Left renal cortex interstitium (tissue), 4 donors: ENCODE results near the gene BET1L. TPM values are rescaled to one million over a fixed set of nuclear protein-coding genes. Genes with fewer than 3 reads are reported as not detected.
"Not testable (repeated sequence)": the region's sequence is repeated elsewhere in the genome, so short reads cannot be mapped to it uniquely, and the experiment has no call there.

Experiments
- DNase-seq, 4 donors: peaks; one replicate each; pipeline ENCODE4 v3.0.0-alpha.2; 2013; ENCODE audit warnings: low read depth in 4 of 4, low spot score in 2 of 4, missing footprints in 1 of 4
- polyA plus RNA-seq, 4 donors: library from polyadenylated mRNA; unstranded; fragments of 120-200 nt; gene quantifications; one replicate each; pipeline ENCODE4 v1.2.1, GENCODE V29; 2013; ENCODE audit not compliant: insufficient read length in 4 of 4

The BET1L gene
- polyA plus RNA-seq, 4 donors: 43.8 to 46.2 (median 45.7) TPM

- no peak for DNase-seq
Measured at GRCh38 chr11:232783-233565, 25.8 kb upstream of the BET1L start.

DNA sequence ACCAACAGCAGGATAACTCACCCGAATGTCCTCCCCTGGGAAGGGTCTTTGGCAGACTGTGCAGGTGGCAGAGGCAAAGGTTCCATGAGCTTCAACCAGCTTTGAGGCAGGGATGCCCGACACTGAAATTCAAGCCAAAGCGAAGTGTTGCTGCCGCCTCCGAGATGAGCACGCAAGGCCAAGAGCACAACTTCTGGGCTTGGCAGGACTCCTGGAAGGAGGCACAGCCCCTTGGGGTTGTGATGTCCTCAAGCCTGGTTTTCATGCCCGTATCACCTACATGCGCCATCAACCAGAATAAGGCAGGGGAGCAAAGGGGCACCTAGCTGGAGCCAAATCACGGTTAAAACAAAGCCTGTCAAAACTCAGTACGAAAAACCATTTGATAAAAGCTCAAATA, 23.2 kb upstream of the BET1L start:
- no peak for DNase-seq

DNA sequence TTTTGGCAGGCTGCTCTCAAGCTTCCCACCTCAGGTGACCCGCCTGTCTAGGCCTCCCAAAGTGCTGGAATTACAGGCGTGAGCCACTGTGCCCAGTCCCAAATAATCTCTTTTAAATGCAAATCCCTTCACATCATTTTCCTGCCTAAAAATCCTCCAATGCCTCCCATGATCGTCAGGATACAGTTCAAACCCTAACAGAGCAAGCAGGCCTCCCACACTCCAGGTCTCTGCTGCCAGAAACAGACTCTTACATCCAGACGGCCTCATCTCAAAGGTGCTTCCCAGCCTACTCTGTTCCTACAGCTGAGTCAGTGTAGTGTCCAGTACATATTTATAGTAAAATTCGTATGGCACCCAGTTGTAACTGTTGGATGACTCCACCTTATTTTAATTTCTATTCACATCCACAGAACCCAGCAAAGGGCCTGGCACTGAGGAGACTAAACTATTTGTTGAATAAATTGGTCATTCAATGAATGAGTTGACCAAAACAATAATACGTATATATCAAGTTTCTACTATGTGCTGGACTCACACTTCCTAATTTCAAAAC, 20.7 kb upstream of the BET1L start:
- no peak for DNase-seq

- no peak for DNase-seq
Measured at GRCh38 chr11:225734-226453, 18.7 kb upstream of the BET1L start.

GRCh38 chr11:224424-224823, 17.2 kb upstream of the BET1L start:
- no peak for DNase-seq

GRCh38 chr11:223884-224283, 16.7 kb upstream of the BET1L start:
- DNase-seq: no peak

DNA sequence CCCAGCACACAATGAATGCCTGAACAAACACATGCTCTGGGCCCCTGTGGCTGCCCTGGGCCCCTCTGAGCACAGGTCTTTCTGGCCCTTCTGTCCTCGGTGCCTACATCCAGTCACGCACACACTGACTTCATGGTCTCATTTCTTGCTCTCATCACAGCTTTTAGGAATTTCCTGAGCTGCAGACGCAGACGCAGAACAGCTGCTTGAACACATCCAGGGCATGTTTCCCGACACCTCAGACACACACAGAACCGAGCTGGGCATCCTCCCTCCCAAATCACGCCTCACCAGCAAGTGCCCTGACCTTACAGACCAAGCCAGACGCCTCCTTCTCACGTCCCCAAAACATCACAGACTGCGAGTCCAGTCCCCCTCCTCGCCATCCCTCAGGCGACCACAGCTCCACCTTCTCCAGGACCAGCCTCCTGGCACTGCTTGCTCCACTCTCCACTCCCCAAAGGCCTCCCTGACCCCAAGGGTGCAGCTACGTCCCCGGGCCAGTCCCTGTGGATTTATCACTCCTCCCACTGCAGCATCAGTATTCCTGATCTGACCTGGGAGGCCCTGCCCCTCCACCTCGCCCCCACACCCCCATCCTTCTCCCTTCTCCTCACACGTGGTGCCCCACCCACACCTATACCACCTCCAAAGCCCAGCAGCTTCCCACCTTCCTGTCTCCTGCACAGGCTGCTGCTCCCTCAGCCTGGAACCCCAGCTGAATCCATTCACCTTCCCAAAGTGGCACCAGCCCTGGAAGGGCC, 16.0 kb upstream of the BET1L start:
- DNase-seq: no peak

DNA sequence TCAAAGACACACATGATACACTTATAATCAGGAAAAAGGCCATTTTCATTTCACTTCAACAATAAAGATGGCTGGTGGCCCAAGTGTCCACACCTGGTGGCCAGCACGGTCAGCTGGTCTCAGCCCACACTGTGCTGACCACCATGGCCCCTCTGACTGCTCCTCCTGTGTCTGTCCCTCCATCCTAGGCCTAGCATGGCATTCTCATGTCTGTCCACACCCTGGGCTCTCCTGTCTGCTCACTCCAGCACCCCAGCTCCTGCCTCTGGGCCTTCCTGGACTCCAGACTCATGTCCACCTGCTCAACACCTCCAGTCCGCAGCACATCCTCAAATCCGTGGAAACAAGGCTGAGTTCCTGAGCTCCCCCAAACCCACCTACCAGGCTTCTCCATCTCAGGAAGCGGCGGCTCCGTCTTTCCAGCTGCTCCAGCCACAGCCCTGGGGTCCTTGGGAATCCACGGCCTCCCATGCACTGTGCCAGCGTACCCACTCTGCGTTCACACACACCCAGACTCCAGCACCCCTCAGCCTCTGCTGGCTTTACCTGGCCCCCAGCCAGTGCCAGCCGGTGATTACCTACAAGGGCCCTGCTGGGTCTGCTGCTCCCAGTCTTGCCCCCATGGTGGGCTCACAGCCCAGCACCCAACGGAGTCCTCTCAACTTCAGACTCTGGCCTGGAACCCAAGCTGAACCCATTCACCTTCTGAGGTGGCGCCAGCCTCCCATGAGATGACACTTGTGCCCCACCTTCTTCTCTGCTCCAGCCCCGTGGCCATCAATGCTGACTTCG, 15.0 kb upstream of the BET1L start:
- DNase-seq: no peak

DNA sequence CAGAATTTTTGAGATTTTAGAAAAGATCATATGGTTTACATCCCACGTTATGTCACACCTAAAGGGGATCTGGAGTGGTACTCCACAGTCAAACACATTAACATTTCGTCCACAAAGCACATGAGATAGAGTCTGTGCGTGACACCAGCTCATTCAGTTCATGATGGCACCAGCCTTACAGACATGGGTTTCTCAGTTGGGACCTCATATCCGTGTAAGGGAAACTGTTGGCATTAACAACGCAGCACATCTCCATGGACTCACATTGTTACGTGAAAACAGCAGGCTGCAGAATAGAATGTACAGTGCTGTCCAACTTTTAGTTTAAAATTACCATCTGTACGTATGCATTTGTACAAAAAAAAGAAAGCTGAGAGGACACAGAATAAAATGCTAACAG, 14.3 kb upstream of the BET1L start:
- DNase-seq: no peak

GRCh38 chr11:220641-221215, 13.5 kb upstream of the BET1L start:
- not testable (repeated sequence) for DNase-seq

GRCh38 chr11:218815-219593, 11.8 kb upstream of the BET1L start:
- DNase-seq: no peak

GRCh38 chr11:217704-218103, 10.5 kb upstream of the BET1L start:
- no peak for DNase-seq

- no peak for DNase-seq
Measured at GRCh38 chr11:216081-216974, 9.1 kb upstream of the BET1L start.

DNA sequence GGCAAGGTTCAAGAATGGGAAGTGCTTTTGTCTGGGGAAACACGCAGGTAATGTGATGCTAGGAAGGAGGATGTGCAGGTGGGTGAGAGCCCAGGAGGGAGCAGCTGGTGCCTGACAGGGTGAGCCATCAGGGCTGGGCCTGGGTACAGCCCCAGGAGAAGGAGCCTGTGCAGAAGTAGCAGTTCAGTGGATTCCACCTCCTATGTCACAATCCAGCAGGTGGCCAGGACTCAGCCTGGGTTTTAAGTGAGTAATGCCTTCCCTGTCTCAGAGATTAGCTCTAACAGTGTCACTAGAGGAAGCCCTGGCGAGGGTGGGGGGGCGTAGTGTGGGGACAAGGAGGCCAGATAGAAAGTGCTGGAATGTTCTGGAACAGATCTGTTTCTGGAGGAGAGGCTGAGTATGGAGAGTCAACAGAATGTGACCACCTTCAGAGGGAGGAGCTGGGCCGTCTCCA, 8.4 kb upstream of the BET1L start:
- no peak for DNase-seq

GRCh38 chr11:214083-214482, 6.9 kb upstream of the BET1L start:
- DNase-seq: no peak

- no peak for DNase-seq
Measured at GRCh38 chr11:213111-213510, 5.9 kb upstream of the BET1L start.

DNA sequence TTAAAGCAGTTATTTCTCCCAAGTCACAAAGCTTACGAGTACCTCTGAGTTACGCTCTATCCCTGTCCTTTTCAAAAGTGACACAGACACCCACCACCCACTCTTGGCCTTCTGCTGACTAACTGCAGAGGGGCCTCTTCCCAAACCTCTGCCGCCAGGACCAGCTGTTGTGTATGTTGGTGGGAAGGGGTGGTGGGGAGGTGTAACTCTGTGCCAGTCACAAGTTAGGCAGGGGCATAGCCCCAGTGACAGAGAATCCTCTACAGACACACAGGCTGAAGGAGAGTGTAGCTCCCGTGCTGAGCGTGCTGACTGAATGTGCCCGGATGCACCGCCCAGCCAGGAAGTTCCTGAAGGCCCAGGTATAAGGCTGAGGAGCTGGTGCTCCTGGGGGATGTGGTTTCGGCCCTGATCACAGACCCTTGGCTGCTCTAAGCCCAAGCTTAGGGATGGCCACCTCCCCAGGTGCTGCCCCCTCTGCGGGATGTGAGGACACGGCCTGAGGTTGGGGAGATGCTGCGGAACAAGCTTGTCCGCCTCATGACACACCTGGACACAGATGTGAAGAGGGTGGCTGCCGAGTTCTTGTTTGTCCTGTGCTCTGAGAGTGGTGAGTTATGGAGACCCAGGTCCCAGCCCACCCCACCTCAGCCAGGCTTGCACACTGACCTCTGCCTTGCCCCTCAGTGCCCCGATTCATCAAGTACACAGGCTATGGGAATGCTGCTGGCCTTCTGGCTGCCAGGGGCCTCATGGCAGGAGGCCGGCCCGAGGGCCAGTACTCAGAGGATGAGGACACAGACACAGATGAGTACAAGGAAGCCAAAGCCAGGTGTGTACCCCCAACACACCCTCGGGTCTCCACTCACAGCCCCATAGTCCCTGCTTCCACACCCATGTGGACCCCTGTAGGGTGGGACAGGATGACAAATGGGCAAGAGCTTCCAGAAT, 5.2 kb upstream of the BET1L start:
- no peak for DNase-seq
